GM20000 (cell line): ENCODE measurements around the gene OTOP3.
"Not testable (repeated sequence)": the region's sequence is repeated elsewhere in the genome, so short reads cannot be mapped to it uniquely, and the experiment has no call there.

Source experiments
- DNase-seq: peaks from one replicate; pipeline ENCODE4 v3.0.0; 2012; ENCODE audit warnings: low spot score
- TF ChIP-seq, protein P1 (sequence below): IDR thresholded peaks from 2 replicates; pipeline ENCODE4 v1.5.1; 2012; ENCODE audit warnings: mild to moderate bottlenecking, control low read depth; ENCODE audit errors: extremely low read depth, missing control alignments

Gene OTOP3

GRCh38 chr17:74907012-74907411 lies 28.7 kb upstream of the OTOP3 start:
- no peak for DNase-seq
- TF ChIP-seq, protein P1, sequence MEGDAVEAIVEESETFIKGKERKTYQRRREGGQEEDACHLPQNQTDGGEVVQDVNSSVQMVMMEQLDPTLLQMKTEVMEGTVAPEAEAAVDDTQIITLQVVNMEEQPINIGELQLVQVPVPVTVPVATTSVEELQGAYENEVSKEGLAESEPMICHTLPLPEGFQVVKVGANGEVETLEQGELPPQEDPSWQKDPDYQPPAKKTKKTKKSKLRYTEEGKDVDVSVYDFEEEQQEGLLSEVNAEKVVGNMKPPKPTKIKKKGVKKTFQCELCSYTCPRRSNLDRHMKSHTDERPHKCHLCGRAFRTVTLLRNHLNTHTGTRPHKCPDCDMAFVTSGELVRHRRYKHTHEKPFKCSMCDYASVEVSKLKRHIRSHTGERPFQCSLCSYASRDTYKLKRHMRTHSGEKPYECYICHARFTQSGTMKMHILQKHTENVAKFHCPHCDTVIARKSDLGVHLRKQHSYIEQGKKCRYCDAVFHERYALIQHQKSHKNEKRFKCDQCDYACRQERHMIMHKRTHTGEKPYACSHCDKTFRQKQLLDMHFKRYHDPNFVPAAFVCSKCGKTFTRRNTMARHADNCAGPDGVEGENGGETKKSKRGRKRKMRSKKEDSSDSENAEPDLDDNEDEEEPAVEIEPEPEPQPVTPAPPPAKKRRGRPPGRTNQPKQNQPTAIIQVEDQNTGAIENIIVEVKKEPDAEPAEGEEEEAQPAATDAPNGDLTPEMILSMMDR = no peak

GRCh38 chr17:74909097-74909496 lies 26.6 kb upstream of the OTOP3 start:
- DNase-seq = not testable (repeated sequence)

- not testable (repeated sequence) for DNase-seq
These were observed 24.3 kb upstream of the OTOP3 start for GRCh38 chr17:74911423-74911822.

DNA sequence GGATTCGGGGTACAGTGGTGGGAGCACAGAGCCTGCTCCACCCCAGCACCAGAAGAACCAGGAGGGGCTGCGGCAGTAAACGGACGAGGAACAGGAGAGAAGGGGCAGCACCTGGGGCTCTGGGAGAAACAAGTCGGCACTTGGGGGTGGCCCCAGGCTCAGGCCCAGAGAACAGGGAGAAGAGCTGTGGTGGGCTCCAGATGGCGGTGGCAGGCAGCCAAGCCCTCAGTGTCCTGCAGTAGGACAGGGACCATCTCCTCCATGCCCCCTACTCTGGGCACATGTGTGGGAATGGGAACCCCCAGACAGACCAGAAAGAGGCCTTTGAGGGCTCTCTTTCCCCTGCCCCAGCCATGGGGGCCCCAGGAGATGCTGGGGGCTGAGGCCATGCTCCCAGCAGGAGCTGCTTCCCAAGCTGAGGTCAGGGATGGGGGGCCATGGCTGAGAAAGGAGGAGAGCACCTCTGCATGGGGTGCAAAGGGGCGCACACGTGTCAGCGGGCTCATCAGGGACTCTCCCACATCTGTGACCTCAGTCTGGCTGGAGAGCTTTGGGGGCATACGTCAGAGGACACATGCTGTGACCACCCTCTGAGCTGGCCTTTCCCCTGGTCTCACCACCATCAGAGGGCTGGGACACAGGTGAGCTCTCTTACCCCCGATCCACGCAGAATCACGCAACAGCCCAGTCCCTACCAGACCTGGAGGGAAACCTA lies 19.4 kb upstream of the OTOP3 start:
- TF ChIP-seq, protein P1 = no peak
- DNase-seq = no peak

DNA sequence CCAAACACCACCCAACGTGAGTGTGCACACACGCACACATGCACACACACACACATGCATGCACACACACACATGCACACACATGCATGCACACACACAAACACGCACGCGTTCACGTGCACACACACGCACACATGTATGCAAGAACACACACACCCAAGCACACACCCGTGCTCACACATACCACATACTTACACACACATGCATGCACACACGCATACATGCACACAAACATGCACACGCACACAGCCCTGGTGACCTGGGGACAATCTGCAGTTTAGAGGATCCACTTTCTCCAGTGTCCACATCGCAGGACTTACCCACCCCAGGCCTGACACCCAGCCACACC lies 18.9 kb upstream of the OTOP3 start:
- TF ChIP-seq, protein P1 = no peak
- DNase-seq = no peak

DNA sequence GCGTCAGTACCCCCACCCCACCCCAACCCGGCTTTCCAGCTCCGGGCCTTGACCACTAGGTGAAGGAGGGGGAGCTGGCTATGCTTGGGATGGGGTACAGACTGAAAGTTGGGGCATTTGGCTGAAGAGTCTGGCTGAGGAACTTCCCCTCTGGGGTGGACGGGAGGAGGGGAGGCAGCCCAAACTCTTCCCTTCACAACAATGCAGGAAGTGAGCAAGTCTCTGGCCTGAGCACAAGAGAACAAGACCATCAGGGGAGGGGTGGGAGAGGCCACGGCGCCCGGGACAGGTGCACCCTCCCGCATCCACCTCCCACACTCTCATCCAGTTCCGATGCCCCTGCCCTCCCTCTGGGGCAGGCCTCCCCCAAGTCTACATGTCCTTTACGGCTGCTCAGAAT lies 18.3 kb upstream of the OTOP3 start:
- no peak for DNase-seq
- TF ChIP-seq, protein P1 = no peak

- no peak for DNase-seq
These were observed 16.8 kb upstream of the OTOP3 start for GRCh38 chr17:74918906-74919305.

DNA sequence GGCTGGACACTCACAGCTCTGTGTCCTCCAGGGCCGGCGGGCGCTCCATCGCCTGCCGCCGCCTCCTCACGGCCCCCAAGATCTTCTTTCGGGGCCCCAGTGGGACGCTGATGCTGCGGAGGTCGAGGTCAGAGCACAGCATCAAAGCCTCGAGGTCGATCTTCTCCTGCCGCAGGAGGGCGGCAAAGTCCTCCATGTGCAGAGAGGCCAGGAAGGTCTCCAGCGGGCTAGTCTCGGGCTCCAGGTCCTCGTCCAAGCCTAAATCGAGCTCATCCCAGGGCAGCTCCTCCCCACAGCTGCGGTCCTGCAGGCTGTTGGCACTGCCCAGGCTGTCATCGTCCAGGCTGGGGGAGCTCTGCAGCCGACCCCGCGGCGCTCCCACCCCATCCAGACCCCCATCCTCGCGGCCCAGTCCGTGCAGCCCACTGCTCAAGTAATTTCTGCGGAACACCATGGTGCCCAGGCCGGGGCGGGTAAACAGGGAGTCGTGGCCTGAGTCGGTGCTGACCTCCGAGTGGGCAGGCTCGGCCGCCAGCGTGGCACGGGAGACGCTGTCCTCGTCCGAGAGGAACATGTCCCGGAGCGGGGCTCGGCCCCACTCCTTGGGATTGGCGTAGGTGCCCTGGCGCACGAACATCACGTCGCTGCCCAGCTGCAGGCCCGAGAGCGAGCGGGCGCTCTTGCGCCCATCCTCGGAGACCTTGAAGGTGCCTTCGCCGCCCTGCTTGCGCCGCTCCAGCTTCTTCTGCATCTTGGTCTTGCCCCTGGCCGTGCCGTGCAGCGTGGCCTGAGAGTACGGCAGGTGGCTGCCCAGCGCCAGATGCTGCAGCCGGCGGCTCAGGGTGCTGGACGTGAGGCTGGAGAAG lies 16.0 kb upstream of the OTOP3 start:
- DNase-seq = peak; percentile 76
- TF ChIP-seq, protein P1 = peak; percentile 36

More at GRCh38 chr17:74918906-74919305, 16.8 kb upstream of the OTOP3 start:
- TF ChIP-seq, protein P1 = no peak
